Left hindlimb (tissue), 1 donor: Measurements from ENCODE around the gene SERPINB2.
"Not testable (repeated sequence)": the region's sequence is repeated elsewhere in the genome, so short reads cannot be mapped to it uniquely, and the experiment has no call there.

Experiments used
- DNase-seq: peaks from one replicate; pipeline ENCODE4 v3.0.0-alpha.2; 2018

The SERPINB2 gene

DNA sequence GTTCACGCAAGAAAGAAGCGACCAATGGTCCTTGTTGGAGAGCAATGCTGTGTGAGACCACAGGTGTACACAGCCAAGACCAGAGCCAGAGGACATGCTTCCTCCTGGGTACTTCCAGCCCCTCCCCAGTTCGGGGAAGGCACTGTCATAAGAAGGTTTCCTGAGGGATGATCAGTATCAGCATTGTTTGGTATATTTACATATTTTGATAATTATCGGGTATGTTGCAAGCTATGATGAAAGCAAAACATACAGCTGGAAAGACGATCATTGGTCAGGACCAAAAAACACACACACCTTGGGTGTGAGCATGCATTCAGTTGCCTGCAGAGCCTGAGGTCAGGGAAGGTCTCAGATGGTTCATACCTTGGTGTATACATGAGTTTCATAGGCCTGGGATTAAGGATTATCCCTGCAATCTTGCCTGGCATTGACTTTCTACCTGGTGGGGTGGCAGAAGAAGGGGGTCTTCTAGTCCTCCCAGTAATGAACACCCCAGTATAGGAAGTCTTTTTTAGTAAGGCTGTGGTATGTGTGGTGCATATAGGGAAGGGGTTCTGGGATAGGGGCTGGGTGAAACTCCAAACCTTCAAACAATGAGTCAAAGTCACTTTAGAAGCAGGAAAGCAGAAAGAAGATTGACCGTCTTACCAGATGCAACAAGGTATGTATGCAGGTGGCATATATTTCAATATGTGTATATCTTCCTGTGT lies 2.9 kb downstream of the SERPINB2 start:
- no peak for DNase-seq

DNA sequence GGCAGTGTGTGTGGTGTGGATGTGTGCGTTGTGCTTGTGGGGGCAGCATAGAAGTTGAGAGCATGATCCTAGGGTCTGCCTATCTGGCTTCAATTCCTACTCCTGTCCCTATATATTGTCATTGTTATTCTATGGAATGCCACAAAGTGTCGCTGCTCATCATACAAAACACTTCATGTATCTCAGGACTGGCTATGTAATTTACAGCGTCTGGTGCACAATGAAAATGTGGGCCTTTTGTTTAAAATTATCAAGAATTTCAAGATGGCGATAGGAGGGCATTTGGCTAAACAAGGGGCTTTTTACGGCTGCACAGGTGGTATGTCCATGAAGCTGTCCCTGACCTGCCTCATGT lies 3.4 kb downstream of the SERPINB2 start:
- no peak for DNase-seq

DNA sequence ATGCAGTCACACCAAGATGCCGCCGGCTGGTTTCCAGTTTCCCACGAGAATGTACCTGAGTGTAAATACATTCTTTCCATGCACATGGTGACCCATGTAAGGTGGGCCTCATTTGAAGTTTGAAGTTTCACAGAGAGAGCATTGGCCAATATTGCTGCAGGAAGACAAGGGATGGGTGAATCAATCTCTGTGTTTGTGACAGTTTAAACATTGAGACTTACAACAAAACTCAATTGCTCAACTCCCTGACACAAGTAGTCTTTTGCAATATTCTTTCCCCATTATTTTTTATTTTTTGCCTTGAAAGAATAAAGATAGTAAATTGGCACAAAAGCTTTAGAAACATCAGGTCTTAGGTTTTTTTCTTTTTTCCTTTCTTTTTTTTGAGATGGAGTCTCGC lies 5.1 kb downstream of the SERPINB2 start:
- DNase-seq, result no peak

DNA sequence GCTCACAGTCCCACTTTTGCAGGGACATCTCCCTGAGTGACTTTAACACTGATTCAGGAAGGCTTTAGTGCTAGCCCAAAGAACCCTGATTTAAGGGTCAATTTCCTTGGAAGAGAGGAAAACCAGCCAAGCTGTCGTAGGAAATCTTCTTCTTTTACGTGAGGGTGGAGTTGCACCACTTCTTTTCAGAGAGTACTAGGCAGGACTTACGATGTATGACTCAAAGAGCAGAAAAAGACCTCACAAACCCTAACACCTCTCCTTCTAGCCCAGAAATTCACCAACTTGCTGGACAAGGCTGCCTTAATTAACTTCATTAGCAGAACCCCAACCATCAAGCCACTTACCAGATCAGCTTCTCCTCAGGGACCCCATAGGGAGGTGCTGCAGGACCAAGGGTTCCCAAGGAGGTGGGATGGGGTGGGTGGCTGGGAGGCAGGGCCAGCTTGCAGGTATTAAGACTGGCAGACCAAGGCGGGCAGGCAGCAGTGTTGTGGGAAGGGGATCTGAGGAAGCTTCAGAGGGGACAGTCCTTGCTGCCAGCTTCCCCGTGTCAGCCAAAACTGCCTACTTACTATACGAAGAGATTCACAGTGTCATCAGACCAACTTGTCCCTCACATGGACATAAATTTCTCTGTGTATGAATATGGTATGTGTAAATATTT lies 6.7 kb downstream of the SERPINB2 start:
- DNase-seq, result no peak

DNA sequence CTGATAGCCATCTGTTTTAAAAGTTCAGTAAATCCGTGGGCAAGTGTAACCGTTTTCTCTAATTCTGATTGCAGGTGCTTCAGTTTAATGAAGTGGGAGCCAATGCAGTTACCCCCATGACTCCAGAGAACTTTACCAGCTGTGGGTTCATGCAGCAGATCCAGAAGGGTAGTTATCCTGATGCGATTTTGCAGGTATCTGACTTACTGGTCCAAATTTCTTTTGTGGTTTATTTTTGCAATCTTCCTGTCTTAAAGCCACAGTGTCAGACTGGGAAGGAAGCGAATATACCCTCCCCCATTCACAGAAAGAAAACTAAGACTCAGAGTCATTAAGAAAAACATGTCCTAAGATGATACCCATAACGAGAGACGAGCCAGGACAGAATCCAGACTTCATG lies 7.7 kb downstream of the SERPINB2 start:
- DNase-seq, result no peak

DNA sequence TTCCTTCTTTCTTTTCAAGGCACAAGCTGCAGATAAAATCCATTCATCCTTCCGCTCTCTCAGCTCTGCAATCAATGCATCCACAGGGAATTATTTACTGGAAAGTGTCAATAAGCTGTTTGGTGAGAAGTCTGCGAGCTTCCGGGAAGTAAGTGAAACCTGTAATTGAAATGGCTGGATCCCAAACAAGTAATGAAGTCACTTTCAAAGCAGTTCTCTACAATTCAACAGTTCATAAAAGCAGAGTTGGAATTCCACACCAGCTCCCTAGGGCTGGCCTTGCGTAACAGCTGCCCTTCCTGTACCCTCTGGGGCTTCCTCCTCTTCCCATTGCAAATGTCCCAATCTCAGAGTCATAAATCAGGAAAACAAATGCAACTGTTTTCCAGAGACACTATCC lies 9.6 kb downstream of the SERPINB2 start:
- no peak for DNase-seq

DNA sequence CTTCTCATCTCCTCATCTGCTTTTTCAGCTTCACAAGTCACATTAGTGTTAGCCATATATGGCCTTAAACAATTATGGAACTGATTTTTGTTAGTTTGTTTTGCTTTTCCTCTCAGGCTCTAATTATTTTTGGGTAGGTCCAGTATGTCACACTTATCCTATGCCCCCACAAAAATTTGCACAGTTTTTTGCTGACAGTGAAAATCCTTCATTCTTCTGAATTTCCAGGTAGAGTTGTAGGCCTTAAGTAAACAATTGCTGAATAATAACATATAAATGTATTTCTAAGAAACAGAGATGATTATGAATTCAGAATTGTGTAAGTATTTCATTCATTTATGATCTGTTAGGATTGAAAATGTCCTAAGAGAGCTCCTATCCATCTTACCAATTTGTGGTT lies 11.7 kb downstream of the SERPINB2 start:
- DNase-seq, result no peak

DNA sequence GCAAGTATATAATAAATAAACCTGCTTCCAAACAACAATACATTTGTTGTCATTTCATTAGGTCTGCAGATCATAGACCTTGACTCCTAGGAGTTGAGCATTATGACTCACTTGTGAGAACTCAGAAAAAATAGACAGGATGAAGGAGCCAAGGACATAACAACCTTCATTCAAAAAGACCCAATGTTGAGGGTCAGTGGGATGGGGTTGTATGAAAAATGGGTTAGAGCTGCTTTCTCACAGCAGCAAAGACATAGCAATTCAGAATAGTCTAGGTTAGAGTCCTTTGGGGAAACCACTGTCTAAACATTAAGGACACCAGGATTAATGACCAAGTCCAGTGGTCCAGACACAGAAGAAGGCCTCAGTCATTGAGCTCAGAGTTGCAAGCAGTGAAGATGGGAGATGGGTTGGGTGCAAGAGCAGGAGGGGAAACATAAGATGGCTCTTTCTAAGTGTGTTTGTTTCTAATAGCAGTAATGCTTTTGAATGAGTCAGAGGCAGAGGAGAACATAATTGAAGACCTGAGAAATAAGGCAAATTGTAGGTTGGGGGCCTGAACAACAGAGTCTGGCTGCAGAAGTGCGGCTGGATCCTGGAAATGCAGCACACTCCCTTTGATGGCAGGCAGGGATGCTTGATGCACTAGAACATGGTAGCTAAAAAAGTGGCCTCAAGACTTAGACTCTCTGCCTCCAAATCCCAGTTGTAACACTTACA lies 16.5 kb downstream of the SERPINB2 start:
- DNase-seq, result no peak

DNA sequence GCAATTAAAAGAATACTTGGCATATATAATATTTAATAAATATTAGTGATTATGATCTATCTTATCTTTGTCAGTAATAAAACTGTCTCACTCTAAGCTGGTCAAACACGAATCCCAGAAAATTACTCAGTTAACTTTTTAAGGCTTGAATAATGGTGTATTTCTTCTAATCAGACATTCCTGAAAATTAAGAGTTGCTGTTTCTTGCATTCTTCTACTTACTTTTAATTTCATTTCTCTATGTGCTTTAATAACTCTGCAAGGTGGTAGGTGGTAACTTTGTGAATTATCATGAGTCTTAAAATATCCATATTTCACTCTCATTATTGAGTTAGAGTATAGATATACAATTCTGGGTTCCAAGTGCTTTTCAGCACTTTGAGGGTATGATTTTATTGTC lies 17.2 kb downstream of the SERPINB2 start:
- no peak for DNase-seq

DNA sequence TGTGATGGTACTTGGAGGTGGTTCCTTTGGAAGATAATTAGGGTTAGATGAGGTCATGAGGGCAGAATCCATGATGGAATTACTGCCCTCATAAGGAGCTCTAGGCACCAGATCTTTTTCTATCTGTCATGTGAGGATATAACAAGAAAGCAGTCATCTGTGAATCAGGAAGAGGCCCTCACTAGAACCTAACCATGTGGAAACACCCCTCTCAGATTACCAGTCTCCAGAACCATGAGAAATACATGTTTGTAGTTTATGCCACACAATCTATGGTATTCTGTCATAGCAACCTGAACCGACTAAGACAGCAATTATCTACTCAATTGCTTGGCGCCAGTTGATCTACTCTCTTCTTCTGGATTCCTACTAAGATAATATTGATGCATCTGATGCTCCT lies 17.9 kb downstream of the SERPINB2 start:
- DNase-seq, result no peak

DNA sequence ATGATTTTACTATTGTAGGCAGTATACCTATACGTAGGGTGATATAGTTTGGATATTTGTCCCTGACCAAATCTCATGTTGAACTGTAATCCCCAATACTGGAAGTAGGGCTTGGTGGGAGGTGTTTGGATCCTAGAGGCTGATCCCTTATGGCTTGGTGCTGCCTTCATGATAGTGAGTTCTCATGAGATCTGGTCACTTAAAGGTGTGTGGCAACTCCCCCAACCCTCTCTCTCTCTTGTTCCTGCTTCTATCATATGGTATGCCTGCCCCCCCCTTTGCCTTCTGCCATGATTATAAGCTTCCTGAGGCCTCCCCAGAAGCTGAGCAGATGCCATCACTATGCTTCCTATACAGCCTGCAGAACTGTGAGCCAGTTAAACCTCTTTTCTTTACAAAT lies 18.6 kb downstream of the SERPINB2 start:
- no peak for DNase-seq

DNA sequence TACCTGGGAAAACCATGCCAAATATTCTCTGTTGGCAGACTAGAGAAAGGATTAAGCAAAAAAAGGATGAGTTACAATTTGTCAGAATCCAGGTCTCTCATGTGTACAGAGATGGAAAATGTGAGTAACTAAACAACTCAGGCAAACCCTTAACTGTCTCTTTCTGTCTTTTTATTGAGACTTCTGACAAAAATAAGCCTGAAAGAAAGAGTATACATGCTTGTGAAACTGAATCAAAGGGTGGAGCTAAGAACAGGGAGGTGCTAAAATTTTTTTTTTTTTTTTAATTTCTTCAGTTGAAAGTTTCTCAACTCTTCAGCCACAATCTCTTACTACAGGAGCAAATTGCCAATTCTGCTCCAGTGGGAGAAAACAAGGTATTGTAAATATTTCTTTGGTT lies 20.2 kb downstream of the SERPINB2 start, which contains the start of gene SERPINB10:
TSS of gene SERPINB10 (plus strand) at position 295 of the 400 bp plus-strand sequence. CDS start 7,553 bp downstream, outside the sequence.
- DNase-seq, result no peak

DNA sequence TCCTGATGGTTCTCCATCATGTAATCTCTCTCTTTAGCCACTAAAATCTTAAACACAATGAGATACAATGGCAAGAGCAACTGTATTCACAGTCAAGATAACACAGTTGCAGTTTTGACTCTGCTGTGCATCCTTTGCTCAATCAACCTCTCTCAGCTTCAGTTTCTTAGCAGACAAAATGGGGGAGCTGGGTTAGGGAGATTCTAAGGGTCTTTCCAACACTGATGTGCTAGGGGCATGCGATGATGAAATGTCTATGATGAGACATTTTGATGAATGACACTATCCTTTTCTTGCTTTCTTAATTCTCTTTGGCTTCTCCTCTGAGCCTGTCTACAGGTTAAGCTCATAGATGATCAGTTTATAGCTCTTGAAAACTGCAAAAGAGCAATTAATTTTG lies 21.4 kb downstream of the SERPINB2 start:
- DNase-seq, result no peak

DNA sequence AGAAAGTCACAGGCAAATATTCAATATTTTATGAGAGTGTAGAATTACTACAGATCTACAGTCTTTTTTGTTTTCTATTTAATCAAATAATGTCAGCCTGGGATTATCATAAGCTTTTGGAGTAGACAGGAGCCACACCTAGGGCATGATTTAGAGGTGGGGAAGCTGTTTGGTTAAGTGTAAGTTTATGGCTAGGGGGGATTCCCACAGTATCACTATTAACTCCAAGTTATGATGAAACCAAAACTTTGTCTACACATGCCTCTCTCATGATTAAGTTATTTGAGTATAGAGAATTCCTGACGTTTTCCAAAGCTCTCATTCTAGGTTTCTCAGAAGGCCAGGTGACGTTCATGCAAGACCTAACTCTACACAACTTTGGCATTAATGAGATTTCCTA lies 22.4 kb downstream of the SERPINB2 start:
- no peak for DNase-seq

DNA sequence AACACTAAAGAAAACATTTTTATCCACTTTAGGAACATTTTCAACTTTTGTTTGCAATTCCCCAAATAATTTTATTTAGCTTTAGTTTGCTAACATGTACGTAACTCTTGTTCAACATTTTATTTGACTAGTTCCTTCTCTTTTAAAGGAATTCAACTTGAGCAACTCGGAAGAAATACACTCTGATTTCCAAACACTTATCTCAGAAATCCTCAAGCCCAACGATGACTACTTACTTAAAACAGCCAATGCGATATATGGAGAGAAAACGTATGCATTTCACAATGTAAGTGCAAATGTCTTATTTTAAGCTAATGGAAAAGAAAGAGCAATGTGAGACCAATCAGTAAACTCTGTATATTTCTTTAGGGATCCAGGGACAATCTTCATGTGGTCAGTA lies 30.3 kb downstream of the SERPINB2 start:
- no peak for DNase-seq

DNA sequence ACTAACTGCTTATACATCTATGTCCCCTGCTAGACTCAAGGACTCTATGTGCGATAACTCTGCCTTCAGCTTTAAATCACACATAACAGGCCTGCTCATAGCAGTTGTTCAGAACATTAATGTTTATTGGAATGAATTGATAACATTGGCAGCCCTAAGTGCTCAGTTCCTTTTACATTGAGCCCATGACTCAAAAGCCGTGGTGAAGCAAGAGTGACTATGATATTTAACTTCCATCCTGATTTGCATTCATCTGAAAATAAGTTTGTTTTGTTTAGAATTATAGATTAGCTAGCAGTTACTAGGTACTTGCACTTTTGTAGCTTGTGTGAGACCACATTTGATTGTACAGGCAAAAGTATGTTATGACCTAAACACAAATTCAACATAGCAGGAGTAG lies 34.5 kb downstream of the SERPINB2 start:
- no peak for DNase-seq

DNA sequence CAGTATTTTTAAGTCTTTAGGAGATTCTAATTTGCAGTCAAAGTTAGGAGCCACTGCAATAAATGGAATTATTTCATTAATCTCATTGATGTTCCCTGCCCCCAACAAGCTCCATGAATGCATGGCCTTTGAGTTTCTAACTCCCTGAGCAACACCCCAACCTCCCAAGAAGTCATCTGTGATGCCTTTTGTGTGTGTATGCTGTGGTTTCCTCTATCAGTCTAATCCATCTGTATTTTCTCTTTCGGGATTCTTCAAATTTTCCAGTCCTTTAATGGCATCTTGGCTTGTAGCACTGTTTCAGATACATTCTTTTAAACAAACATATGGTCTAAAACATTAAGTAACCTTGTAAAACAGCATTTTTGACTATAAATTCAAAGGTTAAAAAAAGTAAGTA lies 37.0 kb downstream of the SERPINB2 start:
- no peak for DNase-seq

DNA sequence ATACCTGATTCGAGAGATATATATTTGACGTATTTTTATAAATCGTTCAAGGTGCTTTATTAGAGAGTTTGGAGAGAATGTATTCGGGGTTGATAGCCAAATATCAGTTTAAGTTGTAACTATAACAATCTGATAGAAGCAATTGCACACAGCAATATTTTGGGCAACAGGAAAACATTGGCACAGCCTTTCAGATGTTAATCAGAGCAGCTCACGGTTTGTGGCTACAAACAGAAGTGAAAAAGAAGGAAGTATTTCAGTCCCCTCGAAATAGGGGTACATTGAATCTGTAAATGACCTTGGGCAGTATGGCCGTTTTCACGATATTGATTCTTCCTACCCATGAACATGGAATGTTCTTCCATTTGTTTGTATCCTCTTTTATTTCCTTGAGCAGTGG lies 40.8 kb downstream of the SERPINB2 start:
- no peak for DNase-seq

DNA sequence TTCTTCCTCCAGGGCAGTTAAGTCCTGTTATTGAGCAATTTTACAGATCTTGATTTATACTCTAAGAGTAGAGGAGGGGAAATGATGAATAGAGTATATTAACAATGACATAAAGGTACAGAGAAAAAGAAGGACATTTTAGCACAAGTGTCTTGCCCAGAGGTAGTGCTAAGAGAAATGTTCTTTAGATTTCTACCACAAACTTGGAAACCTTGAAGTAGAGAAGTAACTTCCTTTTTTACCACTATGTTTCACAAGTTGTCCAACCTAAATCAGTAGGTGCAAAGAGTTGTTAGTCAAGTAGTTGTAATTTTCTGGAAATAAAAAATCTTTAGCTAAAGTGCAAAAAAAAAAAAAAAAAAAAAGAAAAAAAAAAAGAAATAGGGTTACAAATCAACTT lies 41.9 kb downstream of the SERPINB2 start:
- not testable (repeated sequence) for DNase-seq

DNA sequence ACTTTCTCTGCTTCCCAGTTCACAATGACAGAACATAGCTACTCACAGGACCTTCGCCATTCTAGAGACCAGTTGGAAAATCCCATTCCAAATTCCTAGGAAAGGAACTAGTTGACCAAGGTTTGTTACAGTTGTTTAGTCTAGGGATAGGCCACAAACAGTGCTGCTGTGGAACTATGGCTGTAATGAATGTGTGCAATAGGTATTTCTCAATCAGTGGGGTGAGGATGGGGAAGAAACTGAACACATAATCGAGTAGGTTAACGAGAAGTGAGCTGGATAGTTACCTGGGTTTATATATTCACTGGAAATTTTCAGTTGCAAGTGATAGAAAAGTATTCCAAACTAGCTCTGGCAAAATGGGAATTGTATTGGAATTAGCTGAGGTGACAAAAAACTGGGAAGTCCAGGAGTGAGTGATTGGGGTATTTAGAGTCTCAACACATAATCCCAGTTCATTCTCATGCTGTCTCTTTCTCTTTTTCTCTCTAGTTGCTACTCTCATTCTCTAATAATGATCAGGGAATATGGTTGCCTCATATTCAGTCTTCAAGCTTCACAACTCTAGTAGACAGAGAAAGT lies 43.4 kb downstream of the SERPINB2 start:
- DNase-seq, result no peak

DNA sequence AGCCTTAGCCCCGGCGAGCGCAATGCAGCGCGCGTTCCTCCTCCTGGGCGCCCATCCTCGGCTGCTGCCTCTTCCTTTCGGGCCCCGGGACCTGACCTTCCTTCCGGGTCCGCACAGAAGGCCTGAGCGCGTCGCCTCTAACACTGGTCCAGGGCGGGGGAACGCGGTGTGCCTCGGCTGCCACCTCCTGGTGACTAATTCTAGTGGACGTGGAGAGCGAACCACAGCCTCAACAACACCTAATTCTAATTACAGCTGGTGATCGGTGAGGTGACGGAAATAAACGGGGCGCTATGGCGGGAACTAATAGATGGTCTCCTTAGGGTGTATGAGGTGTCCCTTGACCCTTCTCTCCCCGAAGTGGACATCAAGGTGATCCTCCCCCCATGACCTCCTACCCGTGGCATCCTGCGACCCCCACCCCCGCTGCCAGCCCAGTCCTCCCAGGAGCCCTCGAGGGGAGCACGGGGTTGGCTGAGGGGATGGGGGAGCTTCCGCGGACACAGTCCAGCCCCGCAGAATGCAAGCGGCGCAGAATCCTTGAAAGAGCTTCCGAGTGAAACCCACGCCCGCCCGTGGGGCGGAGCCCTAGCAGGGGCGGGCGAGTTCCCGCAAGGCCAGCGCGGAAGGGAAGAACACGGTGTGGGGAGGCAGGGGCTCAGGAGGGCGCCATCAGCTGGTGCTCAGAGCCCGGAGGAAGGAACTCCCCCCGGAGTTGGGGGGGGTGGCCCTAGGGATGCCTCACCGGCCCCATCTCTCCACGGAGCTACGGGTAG lies 48.8 kb downstream of the SERPINB2 start:
- peak; percentile 76 for DNase-seq

DNA sequence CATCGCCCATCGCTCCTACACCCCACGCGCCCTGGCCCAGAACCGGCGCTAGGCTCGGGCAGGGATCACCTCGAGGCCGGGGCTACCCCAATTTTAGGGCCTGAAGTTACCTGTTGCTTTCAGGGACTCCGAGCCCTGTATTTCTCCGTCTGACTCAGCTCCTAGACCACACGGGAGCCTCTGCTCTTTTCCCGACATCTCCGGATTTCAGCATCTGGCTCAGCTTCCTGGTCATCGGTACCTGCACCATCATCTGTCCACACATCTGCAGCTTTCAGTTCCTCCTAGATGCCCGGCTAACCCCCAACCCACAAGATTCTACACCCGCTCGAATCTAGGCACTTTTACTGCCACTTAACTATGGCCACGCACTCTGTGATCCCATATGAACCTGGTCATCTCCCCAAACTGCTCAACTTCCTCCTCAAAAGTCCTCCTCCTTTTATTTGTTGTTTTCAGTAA lies 49.5 kb downstream of the SERPINB2 start:
- no peak for DNase-seq

DNA sequence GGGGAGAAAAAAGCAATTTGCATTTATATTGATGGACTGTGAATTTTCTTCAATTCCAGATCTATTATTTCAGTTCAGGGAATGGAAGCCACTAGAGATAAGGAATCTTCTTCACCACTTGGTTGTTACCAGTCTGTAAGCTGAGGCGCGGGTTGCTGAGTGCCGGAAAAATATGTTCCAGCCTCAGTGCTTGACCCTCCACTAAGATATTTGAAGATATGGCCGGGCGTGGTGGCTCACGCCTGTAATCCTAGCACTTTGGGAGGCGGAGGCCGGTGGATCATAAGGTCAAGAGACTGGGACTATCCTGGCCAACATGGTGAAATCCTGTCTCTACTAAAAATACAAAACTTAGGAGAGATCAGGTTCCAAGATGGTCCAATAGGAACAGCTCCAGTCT lies 52.5 kb downstream of the SERPINB2 start:
- no peak for DNase-seq
